Thyroid gland (tissue), 4 donors: ENCODE measurements around the gene HBD. TPM values are rescaled to one million over a fixed set of nuclear protein-coding genes. Genes with fewer than 3 reads are reported as not detected.

Experiments used
- DNase-seq, 2 donors: peaks; one replicate each; pipeline ENCODE4 v3.0.0-alpha.2; 2019
- H3K27ac ChIP-seq, 3 donors: fragments of 200-600 bp; sonication (generic); 1 replicate in 2 of 3; 2 replicates in 1 of 3; pipeline ENCODE4 v1.5.1; 2016 to 2019; ENCODE audit warnings: mild to moderate bottlenecking in 1 of 3, moderate library complexity in 1 of 3
- H3K27me3 ChIP-seq: fragments of 200-600 bp; sonication (generic); one replicate; pipeline ENCODE4 v1.5.1; 2019
- H3K36me3 ChIP-seq, 2 donors: fragments of 200-600 bp; sonication (generic); one replicate each; pipeline ENCODE4 v1.5.1; 2016 to 2019
- H3K4me1 ChIP-seq, 2 donors: fragments of 200-600 bp; sonication (generic); one replicate each; pipeline ENCODE4 v1.5.1; 2017 to 2019
- H3K4me3 ChIP-seq, 3 donors: fragments of 200-600 bp; sonication (generic); replicated peaks in 1 of 3; 1 replicate in 2 of 3; 2 replicates in 1 of 3; pipeline ENCODE4 v1.5.1; 2016; ENCODE audit warnings: mild to moderate bottlenecking in 1 of 3
- H3K9me3 ChIP-seq: fragments of 200-600 bp; sonication (generic); one replicate; pipeline ENCODE4 v1.5.1; 2017
- CTCF ChIP-seq, 6 experiments: fragments of 200-600 bp in 3 of 6; fragments of 450-650 bp in 3 of 6; sonication (generic) in 3 of 6; IDR thresholded peaks; one replicate each; pipeline ENCODE4 v1.5.1; 2016 to 2019; ENCODE audit warnings: antibody characterized with exemption in 6 of 6, mild to moderate bottlenecking in 2 of 6, inconsistent platforms in 1 of 6, moderate library complexity in 1 of 6
- POLR2A ChIP-seq, 2 donors: fragments of 450-650 bp; IDR thresholded peaks; one replicate each; pipeline ENCODE4 v1.6.1; 2017; ENCODE audit warnings: antibody characterized with exemption in 2 of 2, mild to moderate bottlenecking in 2 of 2, moderate library complexity in 1 of 2
- WGBS, 2 donors: methylation state at CpG; one replicate each; pipeline ENCODE4 v1.1.5; 2017; 5-methylcytosine and 5-hydroxymethylcytosine counted together
- intact Hi-C: fragments of 100-400 bp; cut with DNase I; formaldehyde crosslinking; loops from one replicate; pipeline ENCODE4 v1.15.1; 2023
- total RNA-seq, 4 donors: library from RNA; depleted of rRNA; stranded (reverse); fragments of >200 nt; gene quantifications; one replicate each; pipeline ENCODE4 v1.2.3, GENCODE V29; 2016

HBD gene
- 1 to 10 TPM in 1 of 4 donors, not detected in 3; 1.0 TPM for total RNA-seq

- no peak within 1 kb of the TSS for H3K4me3 ChIP-seq
- H3K27ac ChIP-seq = no peak within 1 kb of the TSS
- H3K4me1 ChIP-seq = no peaks in the 10 kb centered on the region
- H3K27me3 ChIP-seq = no peaks in the 10 kb centered on the region
- no peaks in the 10 kb centered on the region for H3K9me3 ChIP-seq
- no peak for TF ChIP-seq CTCF (IDR thresholded peaks at IDR 0.05)
- no peak for TF ChIP-seq POLR2A (IDR thresholded peaks at IDR 0.05)
- no peaks in the 10 kb centered on the region for H3K36me3 ChIP-seq
- WGBS, 2 donors = 19 to 25% methylated on average over 2 of the region's 2 CpGs
- no peak for DNase-seq
- intact Hi-C loops = no loop called here
These were observed at the start of gene HBD for GRCh38 chr11:5234381-5234834. TSS of gene HBD (minus strand) at chr11:5234483. CDS start at chr11:5234433, 50 bp downstream.

- TF ChIP-seq CTCF (IDR thresholded peaks at IDR 0.05) = no peak
- no peak for TF ChIP-seq POLR2A (IDR thresholded peaks at IDR 0.05)
- 64 to 71% methylated on average over 1 of the region's 1 CpG for WGBS, 2 donors
- intact Hi-C loops = no loop called here
These were observed 49.6 kb upstream of the HBD start for GRCh38 chr11:5283882-5284281.

GRCh38 chr11:5283086-5283485, 48.8 kb upstream of the HBD start:
- Histone ChIP-seq H3K4me3 (no peak overlapping the region), H3K36me3 (no peaks in the 10 kb centered on the region)
- WGBS, 2 donors = 79 to 88% methylated on average over 3 of the region's 3 CpGs

More at GRCh38 chr11:5283882-5284281, 49.6 kb upstream of the HBD start:
- no peaks in the 10 kb centered on the region for H3K36me3 ChIP-seq
- no peaks in the 10 kb centered on the region for H3K9me3 ChIP-seq
- no peak overlapping the region for H3K27ac ChIP-seq
- no peaks in the 10 kb centered on the region for H3K27me3 ChIP-seq
- H3K4me3 ChIP-seq = no peak overlapping the region
- H3K4me1 ChIP-seq = no peaks in the 10 kb centered on the region
- DNase-seq = no peak

GRCh38 chr11:5282628-5283027, 48.3 kb upstream of the HBD start:
- Histone ChIP-seq H3K4me3 (no peak overlapping the region), H3K4me1 (no peaks in the 10 kb centered on the region), H3K36me3 (no peaks in the 10 kb centered on the region), H3K27ac (no peak overlapping the region), H3K27me3 (no peaks in the 10 kb centered on the region), H3K9me3 (no peaks in the 10 kb centered on the region)
- intact Hi-C loops = no loop called here
- TF ChIP-seq POLR2A (IDR thresholded peaks at IDR 0.05) (no peak), CTCF (IDR thresholded peaks at IDR 0.05) (no peak)
- no peak for DNase-seq
- WGBS, 2 donors = 90 to 98% methylated on average over 2 of the region's 2 CpGs

More at GRCh38 chr11:5283086-5283485, 48.8 kb upstream of the HBD start:
- no peaks in the 10 kb centered on the region for H3K4me1 ChIP-seq
- no peak for TF ChIP-seq POLR2A (IDR thresholded peaks at IDR 0.05)
- no peak overlapping the region for H3K27ac ChIP-seq
- intact Hi-C loops = no loop called here
- H3K27me3 ChIP-seq = no peaks in the 10 kb centered on the region
- H3K9me3 ChIP-seq = no peaks in the 10 kb centered on the region
- DNase-seq = no peak

GRCh38 chr11:5281596-5281995, 47.3 kb upstream of the HBD start:
- intact Hi-C loops = no loop called here
- no peak overlapping the region for H3K4me3 ChIP-seq
- H3K27me3 ChIP-seq = no peaks in the 10 kb centered on the region
- TF ChIP-seq CTCF (IDR thresholded peaks at IDR 0.05) (no peak), POLR2A (IDR thresholded peaks at IDR 0.05) (no peak)
- no peaks in the 10 kb centered on the region for H3K36me3 ChIP-seq
- no peak for DNase-seq
- H3K4me1 ChIP-seq = no peaks in the 10 kb centered on the region
- H3K27ac ChIP-seq = no peak overlapping the region
- no peaks in the 10 kb centered on the region for H3K9me3 ChIP-seq
